HG03066 (cell line): Measurements from ENCODE around the gene METRNL.
A peak's percentile ranks its signal among the peaks of the same experiment; 100 is the strongest.
"Not testable (repeated sequence)": the region's sequence is repeated elsewhere in the genome, so short reads cannot be mapped to it uniquely, and the experiment has no call there.

Experiments
- ATAC-seq: cut with Tn5 transposase; IDR thresholded peaks from one replicate; pipeline ENCODE4 v1.9.1; 2021; ENCODE audit warnings: low read depth; ENCODE audit not compliant: unreplicated experiment

Gene METRNL

GRCh38 chr17:83051396-83052240 is 27.8 kb upstream of the METRNL start:
- ATAC-seq, result peak; percentile 77

GRCh38 chr17:83052241-83052564 is 27.2 kb upstream of the METRNL start:
- no peak for ATAC-seq

GRCh38 chr17:83053021-83053681 is 26.3 kb upstream of the METRNL start:
- no peak for ATAC-seq

GRCh38 chr17:83053739-83054451 is 25.5 kb upstream of the METRNL start:
- no peak for ATAC-seq

GRCh38 chr17:83054518-83055125 is 24.8 kb upstream of the METRNL start:
- ATAC-seq, result no peak

GRCh38 chr17:83055176-83055575 is 24.2 kb upstream of the METRNL start:
- not testable (repeated sequence) for ATAC-seq

GRCh38 chr17:83055911-83056582 is 23.4 kb upstream of the METRNL start:
- no peak for ATAC-seq

- no peak for ATAC-seq
Measured at GRCh38 chr17:83056583-83057396, 22.6 kb upstream of the METRNL start.

GRCh38 chr17:83057397-83057761 is 22.0 kb upstream of the METRNL start:
- ATAC-seq, result no peak

GRCh38 chr17:83057793-83058265 is 21.6 kb upstream of the METRNL start:
- no peak for ATAC-seq

GRCh38 chr17:83058266-83058798 is 21.1 kb upstream of the METRNL start:
- ATAC-seq, result no peak

- ATAC-seq, result no peak
Measured at GRCh38 chr17:83061586-83061985, 17.8 kb upstream of the METRNL start.

GRCh38 chr17:83062011-83062817 is 17.2 kb upstream of the METRNL start:
- ATAC-seq, result no peak

- no peak for ATAC-seq
Measured at GRCh38 chr17:83062818-83063671, 16.4 kb upstream of the METRNL start.

GRCh38 chr17:83064021-83064731 is 15.2 kb upstream of the METRNL start:
- no peak for ATAC-seq

- ATAC-seq, result no peak
Measured at GRCh38 chr17:83064732-83065659, 14.4 kb upstream of the METRNL start.
